HepG2 (cell line): ENCODE measurements around the gene CARMIL3. TPM values are rescaled to one million over a fixed set of nuclear protein-coding genes. Genes with fewer than 3 reads are reported as not detected.
A peak's percentile ranks its signal among the peaks of the same experiment; 100 is the strongest.

Experiments
- ATAC-seq: fragments of 200-7000 bp; cut with Tn5 transposase; 3 replicates; pipeline ENCODE4 v1.9.1; 2020; ENCODE audit warnings: mild to moderate bottlenecking, moderate library complexity
- BruUV-seq: library from RNA; stranded (reverse); fragments of 400-500 nt; replicated peaks from 2 replicates; lab custom pipeline; 2021; lab: Mats Ljungman, UMichigan
- CTCF ChIA-PET: fragments of 300-600 bp; formaldehyde crosslinking; extraction: SDS; loops from one replicate; lab custom pipeline; 2021; ENCODE audit warnings: low total read pairs, inconsistent platforms, low intra/inter-chr PET ratio; lab: Yijun Ruan, JAX
- POLR2A ChIA-PET: fragments of 350-600 bp; sonication (Branson Sonifier 250); formaldehyde crosslinking; loops from one replicate; lab custom pipeline; 2020; ENCODE audit warnings: antibody characterized with exemption, inconsistent platforms; lab: Yijun Ruan, JAX
- DNase-seq: peaks from one replicate; pipeline ENCODE4 v3.0.0-alpha.2; 2015; ENCODE audit warnings: low spot score
- FAIRE-seq: peaks from 3 replicates; lab custom pipeline; 2011; peaks lifted over from hg19 to GRCh38; lab: Jason Lieb, UNC
- H2AFZ ChIP-seq: one replicate; pipeline ENCODE4 v1.6.1; 2011; ENCODE audit warnings: low read length, inconsistent platforms
- H3K27ac ChIP-seq: fragments of 300-600 bp; 3 replicates; pipeline ENCODE4 v1.8.0; 2011; ENCODE audit warnings: mixed run types, mild to moderate bottlenecking, mixed read lengths, low read length, inconsistent platforms; ENCODE audit not compliant: insufficient read depth; ENCODE audit errors: extremely low read length
- H3K27me3 ChIP-seq, 2 experiments: fragments of 200-600 bp in 1 of 2; 2 replicates in 1 of 2; 3 replicates in 1 of 2; pipeline versions ENCODE4 v1.6.0 to v1.8.0; 2011; ENCODE audit warnings: low read length in 2 of 2, mild to moderate bottlenecking in 2 of 2, moderate library complexity in 2 of 2, inconsistent platforms in 1 of 2; ENCODE audit not compliant: insufficient read depth in 2 of 2, control insufficient read depth in 1 of 2
- H3K36me3 ChIP-seq, 2 experiments: fragments of 200-600 bp in 1 of 2; replicated peaks in 1 of 2; 2 replicates in 1 of 2; 3 replicates in 1 of 2; pipeline versions ENCODE4 v1.5.1 to v1.8.0; 2011; ENCODE audit warnings: low read length in 2 of 2, inconsistent platforms in 1 of 2; ENCODE audit not compliant: insufficient read depth in 2 of 2, control insufficient read depth in 1 of 2
- H3K4me1 ChIP-seq: 2 replicates; pipeline ENCODE4 v1.5.1; 2012; ENCODE audit warnings: low read length, inconsistent platforms; ENCODE audit not compliant: insufficient read depth
- H3K4me2 ChIP-seq: 2 replicates; pipeline ENCODE4 v1.6.0; 2011; ENCODE audit warnings: low read depth, low read length, inconsistent platforms
- H3K4me3 ChIP-seq, 3 experiments: fragments of 200-600 bp in 1 of 3; sonication (generic), shearing (Covaris generic) in 1 of 3; replicated peaks in 1 of 3; 2 replicates each; pipeline ENCODE4 v1.5.1; 2011 to 2016; ENCODE audit warnings: low read length in 3 of 3, inconsistent platforms in 2 of 3, low read depth in 2 of 3, mild to moderate bottlenecking in 2 of 3, control low read depth in 1 of 3, mixed read lengths in 1 of 3; ENCODE audit not compliant: insufficient read depth in 1 of 3
- H3K79me2 ChIP-seq: one replicate; pipeline ENCODE4 v1.6.1; 2011; ENCODE audit warnings: low read length, inconsistent platforms; ENCODE audit not compliant: insufficient read depth
- H3K9ac ChIP-seq: 2 replicates; pipeline ENCODE4 v1.6.0; 2011; ENCODE audit warnings: mild to moderate bottlenecking, low read depth, low read length, inconsistent platforms; ENCODE audit not compliant: insufficient read depth
- H3K9me3 ChIP-seq: 2 replicates; pipeline ENCODE4 v1.5.1; 2012; ENCODE audit warnings: mild to moderate bottlenecking, low read length
- H4K20me1 ChIP-seq: 2 replicates; pipeline ENCODE4 v1.6.0; 2011; ENCODE audit warnings: inconsistent platforms, mild to moderate bottlenecking, low read length, moderate library complexity; ENCODE audit not compliant: insufficient read depth
- HES4 ChIP-seq: sonication (generic); formaldehyde crosslinking; IDR thresholded peaks from 2 replicates; pipeline ENCODE4 v1.9.0; 2021; ENCODE audit warnings: mild to moderate bottlenecking, missing genetic modification reagents, borderline replicate concordance
- MEIS2 ChIP-seq: sonication (generic); formaldehyde crosslinking; IDR thresholded peaks from 2 replicates; pipeline ENCODE4 v1.9.0; 2021; ENCODE audit warnings: mild to moderate bottlenecking, missing genetic modification reagents
- SP140L ChIP-seq: sonication (generic); formaldehyde crosslinking; IDR thresholded peaks from 2 replicates; pipeline ENCODE4 v1.4.0; 2020; ENCODE audit warnings: missing genetic modification reagents, borderline replicate concordance
- ZFP91 ChIP-seq: sonication (generic); formaldehyde crosslinking; IDR thresholded peaks from 2 replicates; pipeline ENCODE4 v1.9.0; 2022; ENCODE audit warnings: missing genetic modification reagents, mild to moderate bottlenecking, borderline replicate concordance
- ZNF776 ChIP-seq: sonication (generic); formaldehyde crosslinking; IDR thresholded peaks from 2 replicates; pipeline ENCODE4 v1.4.0; 2020; ENCODE audit warnings: mild to moderate bottlenecking, missing genetic modification reagents
- ZNF891 ChIP-seq: sonication (generic); formaldehyde crosslinking; IDR thresholded peaks from 2 replicates; pipeline ENCODE4 v1.5.0; 2020; ENCODE audit warnings: mild to moderate bottlenecking, missing genetic modification reagents
- WGBS: methylation state at CpG from one replicate; pipeline ENCODE4 v1.1.6; 2017; ENCODE audit warnings: low lambda C conversion rate; 5-methylcytosine and 5-hydroxymethylcytosine counted together
- in situ Hi-C: cut with HindIII; loops from 2 replicates; pipeline ENCODE4 v1.10.0; 2017; ENCODE audit warnings: low pct_unique_long_range_greater_than_20kb; ENCODE audit not compliant: extremely low pct_ligation_motif_present
- intact Hi-C: fragments of 100-400 bp; cut with micrococcal nuclease; formaldehyde crosslinking; loops from one replicate; pipeline ENCODE4 v1.10.0; 2022; ENCODE audit not compliant: unreplicated experiment
- polyA plus RNA-seq, 8 experiments: library from polyadenylated mRNA; depleted of rRNA in 3 of 8; stranded (reverse) in 7 of 8; unstranded in 1 of 8; fragments of >200 nt; fragmentation: Illumina TruSeq in 4 of 8; extraction: Trizol in 4 of 8; gene quantifications; 2 replicates each; pipeline versions ENCODE4 v1.2.1 to v1.2.3, GENCODE V29; 2011 to 2016; ENCODE audit warnings: low read depth in 4 of 8, missing spikeins in 1 of 8, mixed read lengths in 1 of 8; ENCODE audit not compliant: insufficient read depth in 1 of 8
- total RNA-seq, 5 experiments: library from RNA; depleted of rRNA; stranded (reverse); fragments of >200 nt; fragmentation: Illumina TruSeq; extraction: Trizol; gene quantifications; 2 replicates each; pipeline ENCODE4 v1.2.3, GENCODE V29; 2016; ENCODE audit warnings: low read depth in 1 of 5
- TF ChIP-seq, protein P1 (sequence below): sonication (generic); formaldehyde crosslinking; IDR thresholded peaks from 2 replicates; pipeline ENCODE4; 2020; ENCODE audit warnings: missing genetic modification reagents, mild to moderate bottlenecking, borderline replicate concordance
- TF ChIP-seq, protein P2 (sequence below): sonication (generic); formaldehyde crosslinking; IDR thresholded peaks from 2 replicates; pipeline ENCODE4 v1.4.0; 2020; ENCODE audit warnings: missing genetic modification reagents

Gene CARMIL3
- total and polyA plus RNA-seq, 2 of the 13 experiments (the other 11 are each of a cell fraction or from before 2014, with no cell fraction given), result 0.27 to 0.55 TPM

- in situ Hi-C loops, result no loop called here
- no peak for FAIRE-seq
- POLR2A ChIA-PET, result interaction anchor here (0.8 to 8.3 kb wide), 5 partner anchors 9 to 44 kb away, joined by 3 to 68 read pairs (median 3); partner anchors contain the start of genes DCAF11, NRL and PCK2
Observed at GRCh38 chr14:24071144-24071697, 19.4 kb downstream of the CARMIL3 start, which contains the start of gene CPNE6. Gene CPNE6 (plus strand): TSS chr14:24071562. CDS start chr14:24072937, 1,375 bp downstream.

DNA sequence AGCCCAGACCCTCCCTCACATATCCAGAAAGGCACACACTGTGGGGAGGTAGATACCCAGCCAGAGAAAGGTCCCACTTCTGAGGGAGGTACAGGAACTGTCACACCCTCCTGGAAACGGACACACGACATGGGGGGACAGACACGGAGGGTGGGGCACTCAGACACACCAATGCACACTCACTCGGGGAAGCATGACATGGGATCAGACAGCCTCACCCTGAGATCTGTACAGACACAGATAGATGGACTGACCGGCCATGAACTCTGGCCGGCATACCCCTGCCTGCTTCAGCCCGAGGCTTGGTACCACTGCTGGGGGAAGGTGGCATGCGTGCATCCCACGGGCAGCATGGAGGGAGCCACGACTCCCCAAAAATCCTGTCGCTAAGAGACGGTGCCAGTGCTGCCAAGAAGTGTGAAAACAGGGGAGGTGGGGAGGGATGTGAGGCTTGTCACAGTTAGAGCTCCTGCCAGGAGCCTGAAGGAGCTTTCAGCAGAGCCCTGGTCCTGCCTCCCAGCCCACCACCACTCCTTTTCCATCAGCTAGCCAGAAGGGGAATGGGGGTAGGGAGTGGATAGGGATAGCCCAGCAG, 20.1 kb downstream of the CARMIL3 start:
- Histone ChIP-seq H3K4me1 (peaks cover 51% of the 10 kb centered on the region), H3K79me2 (no peaks in the 10 kb centered on the region), H3K4me3 (no peak overlapping the region), H3K9me3 (no peaks in the 10 kb centered on the region), H3K9ac (no peak overlapping the region), H3K36me3 (no peaks in the 10 kb centered on the region), H3K27ac (no peak overlapping the region), H4K20me1 (no peaks in the 10 kb centered on the region), H2AFZ (no peak overlapping the region), H3K27me3 (peaks cover 13 to 58% of the 10 kb centered on the region in 2 experiments; a peak in 4 of 5 replicates), H3K4me2 (no peak overlapping the region)
- no peak for DNase-seq
- CTCF ChIA-PET, result no interaction called here
- FAIRE-seq, result no peak
- in situ Hi-C loops (no loop called here), intact Hi-C loops (no loop called here)
- no peak for ATAC-seq
- POLR2A ChIA-PET, result interaction anchor here (1.2 to 8.3 kb wide), 5 partner anchors 9 to 89 kb away, joined by 3 to 68 read pairs (median 4); partner anchors contain the start of genes DCAF11, IRF9, NRL and PCK2
- no TSS peak for BruUV-seq
- 15% methylated on average over 12 of the region's 12 CpGs for WGBS
- 0 out of 2 replicates have a peak, but pooled peaks have one; percentile 36 for TF ChIP-seq ZFP91 (CRISPR knock-in tag)
- TF ChIP-seq HES4, result no peak
- no peak for TF ChIP-seq SP140L
- TF ChIP-seq ZNF891 (CRISPR knock-in tag), result 0 out of 2 replicates have a peak, but pooled peaks have one; percentile 23
- TF ChIP-seq, protein P1, sequence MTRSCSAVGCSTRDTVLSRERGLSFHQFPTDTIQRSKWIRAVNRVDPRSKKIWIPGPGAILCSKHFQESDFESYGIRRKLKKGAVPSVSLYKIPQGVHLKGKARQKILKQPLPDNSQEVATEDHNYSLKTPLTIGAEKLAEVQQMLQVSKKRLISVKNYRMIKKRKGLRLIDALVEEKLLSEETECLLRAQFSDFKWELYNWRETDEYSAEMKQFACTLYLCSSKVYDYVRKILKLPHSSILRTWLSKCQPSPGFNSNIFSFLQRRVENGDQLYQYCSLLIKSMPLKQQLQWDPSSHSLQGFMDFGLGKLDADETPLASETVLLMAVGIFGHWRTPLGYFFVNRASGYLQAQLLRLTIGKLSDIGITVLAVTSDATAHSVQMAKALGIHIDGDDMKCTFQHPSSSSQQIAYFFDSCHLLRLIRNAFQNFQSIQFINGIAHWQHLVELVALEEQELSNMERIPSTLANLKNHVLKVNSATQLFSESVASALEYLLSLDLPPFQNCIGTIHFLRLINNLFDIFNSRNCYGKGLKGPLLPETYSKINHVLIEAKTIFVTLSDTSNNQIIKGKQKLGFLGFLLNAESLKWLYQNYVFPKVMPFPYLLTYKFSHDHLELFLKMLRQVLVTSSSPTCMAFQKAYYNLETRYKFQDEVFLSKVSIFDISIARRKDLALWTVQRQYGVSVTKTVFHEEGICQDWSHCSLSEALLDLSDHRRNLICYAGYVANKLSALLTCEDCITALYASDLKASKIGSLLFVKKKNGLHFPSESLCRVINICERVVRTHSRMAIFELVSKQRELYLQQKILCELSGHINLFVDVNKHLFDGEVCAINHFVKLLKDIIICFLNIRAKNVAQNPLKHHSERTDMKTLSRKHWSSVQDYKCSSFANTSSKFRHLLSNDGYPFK, result 0 out of 2 replicates have a peak, but pooled peaks have one; percentile 10
- TF ChIP-seq ZNF776 (CRISPR knock-in tag), result no peak; the same call in 1 of the 2 replicates

More at GRCh38 chr14:24071144-24071697, 19.4 kb downstream of the CARMIL3 start, which contains the start of gene CPNE6:
- intact Hi-C loops, result no loop called here
- no peak within 1 kb of the TSS for H3K4me2 ChIP-seq
- no peak for DNase-seq
- BruUV-seq, result no TSS peak
- no peak within 1 kb of the TSS for H2AFZ ChIP-seq
- peaks cover 55% of the 10 kb centered on the region for H3K4me1 ChIP-seq
- no peaks in the 10 kb centered on the region for H3K9me3 ChIP-seq
- WGBS, result 46% methylated on average over 19 of the region's 19 CpGs
- CTCF ChIA-PET, result no interaction called here
- H3K27ac ChIP-seq, result no peak within 1 kb of the TSS
- TF ChIP-seq, protein P2, sequence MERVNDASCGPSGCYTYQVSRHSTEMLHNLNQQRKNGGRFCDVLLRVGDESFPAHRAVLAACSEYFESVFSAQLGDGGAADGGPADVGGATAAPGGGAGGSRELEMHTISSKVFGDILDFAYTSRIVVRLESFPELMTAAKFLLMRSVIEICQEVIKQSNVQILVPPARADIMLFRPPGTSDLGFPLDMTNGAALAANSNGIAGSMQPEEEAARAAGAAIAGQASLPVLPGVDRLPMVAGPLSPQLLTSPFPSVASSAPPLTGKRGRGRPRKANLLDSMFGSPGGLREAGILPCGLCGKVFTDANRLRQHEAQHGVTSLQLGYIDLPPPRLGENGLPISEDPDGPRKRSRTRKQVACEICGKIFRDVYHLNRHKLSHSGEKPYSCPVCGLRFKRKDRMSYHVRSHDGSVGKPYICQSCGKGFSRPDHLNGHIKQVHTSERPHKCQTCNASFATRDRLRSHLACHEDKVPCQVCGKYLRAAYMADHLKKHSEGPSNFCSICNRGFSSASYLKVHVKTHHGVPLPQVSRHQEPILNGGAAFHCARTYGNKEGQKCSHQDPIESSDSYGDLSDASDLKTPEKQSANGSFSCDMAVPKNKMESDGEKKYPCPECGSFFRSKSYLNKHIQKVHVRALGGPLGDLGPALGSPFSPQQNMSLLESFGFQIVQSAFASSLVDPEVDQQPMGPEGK (CRISPR knock-in tag), result peak; percentile 33
- no peak for TF ChIP-seq MEIS2 (CRISPR knock-in tag)
- TF ChIP-seq, all 625 proteins: peak for 1
- no peak for ATAC-seq
- H3K9ac ChIP-seq, result no peak within 1 kb of the TSS
- H3K4me3 ChIP-seq, result no peak within 1 kb of the TSS
- no peaks in the 10 kb centered on the region for H3K36me3 ChIP-seq
- H3K79me2 ChIP-seq, result no peaks in the 10 kb centered on the region
- peaks cover 13 to 56% of the 10 kb centered on the region in 2 experiments; a peak in 4 of 5 replicates for H3K27me3 ChIP-seq
- no peaks in the 10 kb centered on the region for H4K20me1 ChIP-seq
